Measurements from ENCODE around the gene SCNN1G. TPM values are rescaled to one million over a fixed set of nuclear protein-coding genes. Genes with fewer than 3 reads are reported as not detected.

Gene SCNN1G
- total and polyA plus RNA-seq, 2 experiments from 2014 or later: not detected

DNA sequence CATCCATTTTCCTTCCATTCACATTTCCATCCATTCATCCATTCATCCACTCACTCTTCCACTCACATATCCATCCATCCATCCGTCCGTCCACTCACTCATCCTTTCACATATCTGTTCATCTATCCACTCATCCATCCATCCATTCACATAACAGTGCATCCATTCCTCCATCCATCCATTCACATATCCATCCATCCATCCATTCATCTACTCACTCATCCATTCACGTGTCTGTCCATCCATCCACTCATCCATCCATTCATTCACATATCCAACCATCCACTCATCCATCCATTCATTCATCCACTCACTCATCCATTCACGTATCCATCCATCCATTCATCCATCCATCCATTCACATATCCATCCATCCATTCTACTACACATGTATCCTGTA is 42.6 kb downstream of the SCNN1G start:
- no peaks in the 10 kb centered on the region for H3K27me3 ChIP-seq (replicated peaks; ENCODE audit: insufficient read depth)
- H2AFZ ChIP-seq: no peak overlapping the region
- no peaks in the 10 kb centered on the region for H3K9me2 ChIP-seq (ENCODE audit: insufficient read depth)
- H4K20me1 ChIP-seq (ENCODE audit: insufficient read depth): no peaks in the 10 kb centered on the region
- no peaks in the 10 kb centered on the region for H3K79me2 ChIP-seq (ENCODE audit: insufficient read depth)
- H3K36me3 ChIP-seq (ENCODE audit: low read depth): no peaks in the 10 kb centered on the region
- H3F3A ChIP-seq (ENCODE audit: insufficient read depth): no peaks in the 10 kb centered on the region
- in situ Hi-C loops (cut with MboI): no loop called here
- no peak overlapping the region for H3K9ac ChIP-seq
- H3K4me1 ChIP-seq (ENCODE audit: insufficient read depth): no peaks in the 10 kb centered on the region
- no peaks in the 10 kb centered on the region for H3K9me3 ChIP-seq (ENCODE audit: low read depth)
- DNase-seq: no peak
- H3K27ac ChIP-seq: no peak overlapping the region
- H3K4me3 ChIP-seq: no peak overlapping the region
- TF ChIP-seq EZH2 (IDR thresholded peaks at IDR 0.05; ENCODE audit: insufficient read depth, poor library complexity, severe bottlenecking) (no peak), EZH2phosphoT487 (IDR thresholded peaks at IDR 0.05; ENCODE audit: insufficient read depth, low read depth) (no peak)
- H3K4me2 ChIP-seq (ENCODE audit: unreplicated experiment): no peak overlapping the region
- 48 to 55% methylated on average over 4 of the region's 4 CpGs for WGBS, 2 experiments (ENCODE audit: low coverage in 1 of 2, low lambda C conversion rate in 2 of 2, missing lambda C conversion rate in 2 of 2)

- H3K27me3 ChIP-seq (replicated peaks; ENCODE audit: insufficient read depth): no peaks in the 10 kb centered on the region
- H3K9me2 ChIP-seq (ENCODE audit: insufficient read depth): no peaks in the 10 kb centered on the region
- H3K27ac ChIP-seq: no peak overlapping the region
- no peak overlapping the region for H2AFZ ChIP-seq
- no peak overlapping the region for H3K4me2 ChIP-seq (ENCODE audit: unreplicated experiment)
- no peak for TF ChIP-seq EZH2phosphoT487 (IDR thresholded peaks at IDR 0.05; ENCODE audit: insufficient read depth, low read depth)
- TF ChIP-seq EZH2 (IDR thresholded peaks at IDR 0.05; ENCODE audit: insufficient read depth, poor library complexity, severe bottlenecking): no peak
- no peaks in the 10 kb centered on the region for H3K36me3 ChIP-seq (ENCODE audit: low read depth)
- no peak overlapping the region for H3K4me3 ChIP-seq
- in situ Hi-C loops (cut with MboI): no loop called here
- H3K9ac ChIP-seq: no peak overlapping the region
- no peaks in the 10 kb centered on the region for H3K79me2 ChIP-seq (ENCODE audit: insufficient read depth)
- H3K9me3 ChIP-seq (ENCODE audit: low read depth): no peaks in the 10 kb centered on the region
- no peaks in the 10 kb centered on the region for H4K20me1 ChIP-seq (ENCODE audit: insufficient read depth)
- H3K4me1 ChIP-seq (ENCODE audit: insufficient read depth): no peaks in the 10 kb centered on the region
- no peak for DNase-seq
- no peaks in the 10 kb centered on the region for H3F3A ChIP-seq (ENCODE audit: insufficient read depth)
Observed at GRCh38 chr16:23225634-23226033, 43.1 kb downstream of the SCNN1G start.

DNA sequence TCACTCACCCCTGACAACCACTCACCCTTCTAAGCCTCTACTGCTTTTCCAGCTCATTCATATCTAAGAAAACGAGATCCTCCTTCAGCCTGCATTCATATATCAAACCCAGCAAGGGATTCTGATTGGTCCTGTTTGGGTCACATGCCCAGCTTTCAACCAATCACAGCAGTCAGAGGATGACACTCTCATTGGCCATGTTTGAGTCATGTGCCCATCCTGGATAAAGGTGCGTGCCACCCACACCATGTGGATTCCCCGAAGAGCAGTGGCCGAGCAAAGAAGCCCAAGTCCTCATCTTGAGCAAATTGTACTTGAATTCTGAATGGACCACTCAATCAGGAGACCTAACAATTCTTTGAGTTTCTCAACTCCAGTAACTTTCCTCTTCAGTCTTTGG is 45.0 kb downstream of the SCNN1G start:
- Histone ChIP-seq H3K9ac (no peak overlapping the region), H3F3A (ENCODE audit: insufficient read depth) (no peaks in the 10 kb centered on the region), H3K9me3 (ENCODE audit: low read depth) (no peaks in the 10 kb centered on the region), H3K79me2 (ENCODE audit: insufficient read depth) (no peaks in the 10 kb centered on the region), H3K9me2 (ENCODE audit: insufficient read depth) (no peaks in the 10 kb centered on the region), H3K4me1 (ENCODE audit: insufficient read depth) (no peaks in the 10 kb centered on the region), H2AFZ (no peak overlapping the region), H3K4me2 (ENCODE audit: unreplicated experiment) (no peak overlapping the region), H3K27ac (no peak overlapping the region), H3K4me3 (no peak overlapping the region), H3K27me3 (replicated peaks; ENCODE audit: insufficient read depth) (no peaks in the 10 kb centered on the region), H3K36me3 (ENCODE audit: low read depth) (no peaks in the 10 kb centered on the region), H4K20me1 (ENCODE audit: insufficient read depth) (no peaks in the 10 kb centered on the region)
- no peak for DNase-seq
- TF ChIP-seq EZH2 (IDR thresholded peaks at IDR 0.05; ENCODE audit: insufficient read depth, poor library complexity, severe bottlenecking): no peak
- in situ Hi-C loops (cut with MboI): no loop called here
- WGBS, 2 experiments (ENCODE audit: low coverage in 1 of 2, low lambda C conversion rate in 2 of 2, missing lambda C conversion rate in 2 of 2): 32 to 40% methylated on average over 4 of the region's 4 CpGs

DNA sequence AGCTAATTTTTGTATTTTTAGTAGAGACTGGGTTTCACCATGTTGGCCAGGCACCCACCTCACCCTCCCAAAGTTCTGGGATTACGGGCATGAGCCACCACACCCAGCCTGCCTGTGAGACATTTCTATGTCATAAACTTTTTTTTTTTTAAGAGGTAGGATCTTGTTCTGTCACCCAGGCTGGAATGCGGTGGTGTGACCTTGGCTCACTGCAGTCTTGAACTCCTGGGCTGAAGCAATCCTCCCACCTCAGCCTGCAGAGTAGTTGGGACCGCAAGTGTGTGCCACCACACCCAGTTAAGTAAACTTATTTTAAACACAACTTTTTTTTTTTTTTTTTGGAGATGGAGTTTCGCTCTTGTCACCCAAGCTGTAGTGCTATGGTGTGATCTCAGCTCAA is 47.2 kb downstream of the SCNN1G start:
- Histone ChIP-seq H3K9ac (no peak overlapping the region), H3K79me2 (ENCODE audit: insufficient read depth) (no peaks in the 10 kb centered on the region), H4K20me1 (ENCODE audit: insufficient read depth) (no peaks in the 10 kb centered on the region), H3F3A (ENCODE audit: insufficient read depth) (no peaks in the 10 kb centered on the region), H3K9me2 (ENCODE audit: insufficient read depth) (no peaks in the 10 kb centered on the region), H3K4me1 (ENCODE audit: insufficient read depth) (no peaks in the 10 kb centered on the region), H3K4me2 (ENCODE audit: unreplicated experiment) (no peak overlapping the region), H3K9me3 (ENCODE audit: low read depth) (no peaks in the 10 kb centered on the region), H3K36me3 (ENCODE audit: low read depth) (no peaks in the 10 kb centered on the region), H3K4me3 (no peak overlapping the region), H3K27ac (no peak overlapping the region), H3K27me3 (replicated peaks; ENCODE audit: insufficient read depth) (no peaks in the 10 kb centered on the region), H2AFZ (no peak overlapping the region)
- in situ Hi-C loops (cut with MboI): no loop called here
- no peak for DNase-seq
- no peak for TF ChIP-seq EZH2phosphoT487 (IDR thresholded peaks at IDR 0.05; ENCODE audit: insufficient read depth, low read depth)
- TF ChIP-seq EZH2 (IDR thresholded peaks at IDR 0.05; ENCODE audit: insufficient read depth, poor library complexity, severe bottlenecking): no peak
- 48 to 57% methylated on average over 4 of the region's 4 CpGs for WGBS, 2 experiments (ENCODE audit: low coverage in 1 of 2, low lambda C conversion rate in 2 of 2, missing lambda C conversion rate in 2 of 2)

- no peak overlapping the region for H3K4me2 ChIP-seq (ENCODE audit: unreplicated experiment)
- no peak for TF ChIP-seq EZH2phosphoT487 (IDR thresholded peaks at IDR 0.05; ENCODE audit: insufficient read depth, low read depth)
- no peak for TF ChIP-seq EZH2 (IDR thresholded peaks at IDR 0.05; ENCODE audit: insufficient read depth, poor library complexity, severe bottlenecking)
- H3K9me2 ChIP-seq (ENCODE audit: insufficient read depth): no peaks in the 10 kb centered on the region
- H3F3A ChIP-seq (ENCODE audit: insufficient read depth): no peaks in the 10 kb centered on the region
- no peak overlapping the region for H2AFZ ChIP-seq
- H3K36me3 ChIP-seq (ENCODE audit: low read depth): no peaks in the 10 kb centered on the region
- no peaks in the 10 kb centered on the region for H3K79me2 ChIP-seq (ENCODE audit: insufficient read depth)
- H3K27ac ChIP-seq: no peak overlapping the region
- H3K4me1 ChIP-seq (ENCODE audit: insufficient read depth): no peaks in the 10 kb centered on the region
- no peak for DNase-seq
- WGBS, 2 experiments (ENCODE audit: low coverage in 1 of 2, low lambda C conversion rate in 2 of 2, missing lambda C conversion rate in 2 of 2): 30 to 47% methylated on average over 2 of the region's 2 CpGs
- H3K9ac ChIP-seq: no peak overlapping the region
- H3K27me3 ChIP-seq (replicated peaks; ENCODE audit: insufficient read depth): no peaks in the 10 kb centered on the region; the same call in 1 of the 2 replicates
- H4K20me1 ChIP-seq (ENCODE audit: insufficient read depth): no peaks in the 10 kb centered on the region
- in situ Hi-C loops (cut with MboI): no loop called here
- H3K9me3 ChIP-seq (ENCODE audit: low read depth): no peaks in the 10 kb centered on the region
- no peak overlapping the region for H3K4me3 ChIP-seq
Observed at GRCh38 chr16:23232806-23233205, 50.3 kb downstream of the SCNN1G start.

All from GM23248 (cell line).